Prostate gland (tissue), 2 donors: ENCODE results near the gene SAMD15. TPM values are rescaled to one million over a fixed set of nuclear protein-coding genes. Genes with fewer than 3 reads are reported as not detected.
"Not testable (repeated sequence)": the region's sequence is repeated elsewhere in the genome, so short reads cannot be mapped to it uniquely, and the experiment has no call there.

ENCODE experiments used
- DNase-seq: peaks from one replicate; pipeline ENCODE4 v3.0.0-alpha.2; 2019; ENCODE audit warnings: low spot score
- H3K27ac ChIP-seq, 2 donors: fragments of 200-600 bp; sonication (generic); 2 replicates each; pipeline ENCODE4 v1.5.1; 2017 to 2019
- H3K27me3 ChIP-seq: fragments of 200-600 bp; sonication (generic); replicated peaks from 2 replicates; pipeline ENCODE4 v1.5.1; 2019; ENCODE audit not compliant: insufficient read depth
- H3K36me3 ChIP-seq, 2 donors: fragments of 200-600 bp; sonication (generic); 1 replicate in 1 of 2; 2 replicates in 1 of 2; pipeline versions ENCODE4 v1.5.1 to v1.8.1; 2017 to 2019
- H3K4me1 ChIP-seq: fragments of 200-600 bp; sonication (generic); replicated peaks from 2 replicates; pipeline ENCODE4 v1.5.1; 2019
- H3K4me3 ChIP-seq, 2 donors: fragments of 200-600 bp; sonication (generic); 2 replicates each; pipeline ENCODE4 v1.5.1; 2017 to 2019
- H3K9me3 ChIP-seq: fragments of 200-600 bp; sonication (generic); 2 replicates; pipeline ENCODE4 v1.5.1; 2017
- CTCF ChIP-seq, 4 experiments: fragments of 200-600 bp in 2 of 4; fragments of 450-650 bp in 2 of 4; sonication (generic) in 2 of 4; IDR thresholded peaks; 1 replicate in 3 of 4; 2 replicates in 1 of 4; pipeline ENCODE4 v1.5.1; 2016 to 2019; ENCODE audit warnings: antibody characterized with exemption in 4 of 4, mild to moderate bottlenecking in 2 of 4, moderate library complexity in 2 of 4
- POLR2A ChIP-seq: fragments of 450-650 bp; IDR thresholded peaks from one replicate; pipeline ENCODE4 v1.6.1; 2016; ENCODE audit warnings: antibody characterized with exemption, mild to moderate bottlenecking
- POLR2AphosphoS5 ChIP-seq: sonication (generic); formaldehyde crosslinking; IDR thresholded peaks from one replicate; pipeline ENCODE4 v1.6.1; 2017; ENCODE audit warnings: antibody characterized with exemption
- WGBS: methylation state at CpG from one replicate; pipeline ENCODE4 v1.1.5; 2018; 5-methylcytosine and 5-hydroxymethylcytosine counted together
- intact Hi-C: fragments of 100-400 bp; cut with DNase I; formaldehyde crosslinking; loops from one replicate; pipeline ENCODE4 v1.14.2; 2022
- total RNA-seq, 2 donors: library from RNA; depleted of rRNA; stranded (reverse); fragments of >200 nt; gene quantifications; one replicate each; pipeline ENCODE4 v1.1.0, GENCODE V29; 2016

The SAMD15 gene
- total RNA-seq, 2 donors from 2014 or later: 0.96 to 2.9 TPM

DNA sequence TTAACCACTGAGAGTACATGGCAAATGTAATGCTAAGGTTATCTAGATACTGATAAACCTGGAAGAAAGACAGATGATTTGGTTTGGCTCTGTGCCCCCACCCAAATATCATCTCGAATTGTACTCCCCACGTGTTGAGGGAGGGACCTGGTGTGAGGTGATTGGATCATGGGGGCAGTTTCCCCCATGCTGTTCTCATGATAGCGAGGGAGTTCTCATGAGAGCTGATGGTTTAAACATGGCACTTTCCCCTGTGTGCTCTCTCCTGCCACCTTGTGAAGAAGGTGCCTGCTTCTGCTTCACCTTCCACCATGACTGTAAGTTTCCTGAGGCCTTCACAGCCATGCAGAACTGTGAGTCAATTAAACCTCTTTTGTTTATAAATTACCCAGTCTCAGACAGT, 32.0 kb downstream of the SAMD15 start:
- TF ChIP-seq POLR2AphosphoS5 (no peak), POLR2A (no peak), CTCF (IDR thresholded peaks at IDR 0.05) (no peak)
- H3K36me3 ChIP-seq: no peaks in the 10 kb centered on the region
- no peaks in the 10 kb centered on the region for H3K4me1 ChIP-seq
- intact Hi-C loops: no loop called here
- H3K27ac ChIP-seq: no peak overlapping the region
- no peaks in the 10 kb centered on the region for H3K9me3 ChIP-seq
- no peak for DNase-seq
- WGBS: 43% methylated on average over 3 of the region's 3 CpGs
- H3K27me3 ChIP-seq: no peaks in the 10 kb centered on the region
- no peak overlapping the region for H3K4me3 ChIP-seq

DNA sequence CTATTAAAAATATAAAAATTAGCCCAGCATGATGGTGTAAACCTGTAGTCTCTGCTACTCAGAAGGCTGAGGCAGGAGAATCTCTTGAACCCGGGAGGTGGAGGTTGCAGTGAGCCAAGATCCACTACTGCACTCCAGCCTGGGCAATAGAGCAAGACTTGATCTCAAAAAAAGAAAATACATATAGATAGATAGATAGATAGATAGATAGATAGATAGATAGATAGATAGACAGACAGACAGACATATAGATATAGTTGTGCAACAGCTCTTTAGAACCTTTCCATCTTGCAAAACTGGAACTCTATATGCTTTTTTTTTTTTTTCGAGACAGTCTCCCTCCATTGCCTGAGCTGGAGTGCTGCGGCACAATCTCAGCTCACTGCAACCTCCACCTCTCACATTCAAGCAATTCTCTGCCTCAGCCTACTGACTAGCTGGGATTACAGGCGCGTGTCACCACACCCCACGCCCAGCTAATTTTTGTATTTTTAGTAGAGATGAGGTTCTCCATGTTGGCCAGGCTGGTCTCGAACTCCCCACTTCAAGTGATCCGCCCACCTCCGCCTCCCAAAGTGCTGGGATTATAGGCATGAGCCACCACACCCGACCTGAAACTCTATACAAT, 38.3 kb downstream of the SAMD15 start:
- H3K27ac ChIP-seq, H3K9me3 ChIP-seq, H3K4me1 ChIP-seq, H3K27me3 ChIP-seq, H3K36me3 ChIP-seq, intact Hi-C loops, DNase-seq, H3K4me3 ChIP-seq: not testable (repeated sequence)
- 93% methylated on average over 10 of the region's 10 CpGs for WGBS

- H3K4me1 ChIP-seq, intact Hi-C loops, H3K27me3 ChIP-seq, DNase-seq, H3K9me3 ChIP-seq, H3K27ac ChIP-seq, H3K4me3 ChIP-seq, H3K36me3 ChIP-seq: not testable (repeated sequence)
- WGBS: 100% methylated on average over 2 of the region's 3 CpGs
These were observed 38.9 kb downstream of the SAMD15 start for GRCh38 chr14:77416098-77416497.

- intact Hi-C loops: no loop called here
- TF ChIP-seq POLR2A: no peak
- TF ChIP-seq CTCF (IDR thresholded peaks at IDR 0.05): no peak
- TF ChIP-seq POLR2AphosphoS5: no peak
- H3K27ac ChIP-seq: no peak overlapping the region
- H3K36me3 ChIP-seq: no peaks in the 10 kb centered on the region
- H3K27me3 ChIP-seq: no peaks in the 10 kb centered on the region
- H3K9me3 ChIP-seq: no peaks in the 10 kb centered on the region
- no peaks in the 10 kb centered on the region for H3K4me1 ChIP-seq
- H3K4me3 ChIP-seq: no peak overlapping the region
- no peak for DNase-seq
- WGBS: 89% methylated on average over 8 of the region's 8 CpGs
These were observed 39.7 kb downstream of the SAMD15 start for GRCh38 chr14:77416836-77417235.

GRCh38 chr14:77421201-77421600, 44.0 kb downstream of the SAMD15 start:
- intact Hi-C loops: no loop called here
- Histone ChIP-seq H3K27me3 (no peaks in the 10 kb centered on the region), H3K4me3 (no peak overlapping the region), H3K9me3 (no peaks in the 10 kb centered on the region), H3K36me3 (peaks cover 0 to 5% of the 10 kb centered on the region in 2 donors), H3K27ac (no peak overlapping the region), H3K4me1 (no peaks in the 10 kb centered on the region)
- no peak for TF ChIP-seq CTCF (IDR thresholded peaks at IDR 0.05)
- TF ChIP-seq POLR2A: no peak
- no peak for TF ChIP-seq POLR2AphosphoS5
- 41% methylated on average over 2 of the region's 2 CpGs for WGBS
- DNase-seq: no peak

DNA sequence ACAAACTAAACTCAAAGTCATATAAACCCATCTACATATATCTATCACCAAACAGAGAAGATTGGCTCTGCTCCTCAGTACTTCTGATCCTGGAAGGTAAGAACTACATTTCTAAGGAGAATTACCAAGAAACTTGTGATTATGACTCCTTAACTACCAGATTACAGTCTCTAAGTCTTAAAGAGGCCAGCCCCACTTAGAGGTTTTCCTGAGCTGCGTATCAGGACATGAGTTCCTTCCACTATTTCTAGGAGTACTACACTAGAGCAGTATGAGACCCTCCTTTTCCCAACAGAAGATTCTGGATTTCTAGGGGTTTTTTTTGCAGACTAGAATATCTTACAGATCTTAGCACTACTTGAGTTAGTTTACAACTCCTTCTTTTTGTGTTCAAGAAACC, 46.2 kb downstream of the SAMD15 start, which contains the start of gene NOXRED1:
Gene NOXRED1 (minus strand): TSS at position 101 of the 400 bp plus-strand sequence. CDS start 634 bp downstream, outside the sequence.
- 100% methylated on average over 1 of the region's 1 CpG for WGBS
- DNase-seq: no peak
- H3K4me1 ChIP-seq: no peaks in the 10 kb centered on the region
- no peaks in the 10 kb centered on the region for H3K9me3 ChIP-seq
- H3K27ac ChIP-seq: no peak within 1 kb of the TSS
- intact Hi-C loops: no loop called here
- TF ChIP-seq CTCF (IDR thresholded peaks at IDR 0.05): no peak
- TF ChIP-seq POLR2A: no peak
- TF ChIP-seq POLR2AphosphoS5: no peak
- H3K27me3 ChIP-seq: no peaks in the 10 kb centered on the region
- H3K36me3 ChIP-seq: peaks cover 10% of the 10 kb centered on the region in 2 donors
- no peak within 1 kb of the TSS for H3K4me3 ChIP-seq
